ENCODE results near the gene PIF1. TPM values are rescaled to one million over a fixed set of nuclear protein-coding genes. Genes with fewer than 3 reads are reported as not detected.

The PIF1 gene
- total RNA-seq (2014; rRNA removed) (43.5 and 45.3 TPM in 2 replicates), Bru-seq, nascent RNA (percentile 64 among the genes with signal in this experiment), BruChase-seq, experiment 1, labeled RNA remaining after a 6-hour chase (percentile 53 among the genes with signal in this experiment), BruChase-seq, experiment 2, labeled RNA remaining after a 2-hour chase (percentile 47 among the genes with signal in this experiment)
- long read RNA-seq, partial matches to known transcripts, result 3 of 6 reads
- long read RNA-seq, other reads (novel, unspliced or antisense), result 3 of 6 reads

GRCh38 chr15:64825431-64826294 lies at the start of gene PIF1:
Gene PIF1 (minus strand): TSS chr15:64825647. CDS start chr15:64824335, 1,312 bp downstream.
- Histone ChIP-seq H3K9me3 (ENCODE audit: low read length) (no peaks in the 10 kb centered on the region), H3K79me2 (ENCODE audit: low read length) (peaks cover 26% of the 10 kb centered on the region), H3K4me3 (ENCODE audit: low read length) (peak within 1 kb of the TSS; percentile 86), H3K27me3 (ENCODE audit: low read length) (no peaks in the 10 kb centered on the region), H3K36me3 (ENCODE audit: low read depth, low read length) (no peaks in the 10 kb centered on the region), H3K9ac (ENCODE audit: low read length) (peak within 1 kb of the TSS; percentile 71), H3K4me1 (ENCODE audit: insufficient read depth, low read length) (peaks cover 5% of the 10 kb centered on the region), H3F3A (ENCODE audit: low read length, unreplicated experiment) (no peaks in the 10 kb centered on the region), H2AFZ (ENCODE audit: low read length) (peak within 1 kb of the TSS; percentile 79), H3K4me2 (ENCODE audit: low read length) (peak within 1 kb of the TSS; percentile 90), H3K9me2 (replicated peaks; ENCODE audit: low read length) (no peaks in the 10 kb centered on the region), H4K20me1 (ENCODE audit: low read length) (no peaks in the 10 kb centered on the region), H3K27ac (ENCODE audit: low read length) (peak within 1 kb of the TSS; percentile 16)
- BruUV-seq (replicated peaks), result TSS peak; percentile 85
- TF ChIP-seq EZH2 (IDR thresholded peaks at IDR 0.05; ENCODE audit: low read length, unreplicated experiment) (no peak), EZH2phosphoT487 (IDR thresholded peaks at IDR 0.05; ENCODE audit: borderline replicate concordance, low read length) (no peak), CTCF (conservative IDR thresholded peaks at IDR 0.05; ENCODE audit: low read depth, low read length) (no peak)
- ATAC-seq (peak; percentile 85), DNase-seq (peak; percentile 97)
- intact Hi-C loops (cut with micrococcal nuclease), result no loop called here
- CTCF ChIA-PET, result no interaction called here
- POLR2A ChIA-PET (ENCODE audit: unreplicated experiment), result interaction anchor here (0.7 kb wide), 1 partner anchor 90 kb away, joined by 3 read pairs; no protein-coding TSS in a partner anchor

- no peaks in the 10 kb centered on the region for H3K9me3 ChIP-seq (ENCODE audit: low read length)
- H3F3A ChIP-seq (ENCODE audit: low read length, unreplicated experiment), result no peaks in the 10 kb centered on the region
- H3K36me3 ChIP-seq (ENCODE audit: low read depth, low read length), result no peaks in the 10 kb centered on the region
- no peak overlapping the region for H2AFZ ChIP-seq (ENCODE audit: low read length)
- H3K4me3 ChIP-seq (ENCODE audit: low read length), result no peak overlapping the region
- no peak for TF ChIP-seq EZH2phosphoT487 (IDR thresholded peaks at IDR 0.05; ENCODE audit: borderline replicate concordance, low read length)
- no peak for TF ChIP-seq CTCF (conservative IDR thresholded peaks at IDR 0.05; ENCODE audit: low read depth, low read length)
- TF ChIP-seq EZH2 (IDR thresholded peaks at IDR 0.05; ENCODE audit: low read length, unreplicated experiment), result no peak
- CTCF ChIA-PET, result no interaction called here
- ATAC-seq (no peak), DNase-seq (no peak)
- POLR2A ChIA-PET (ENCODE audit: unreplicated experiment), result no interaction called here
- BruUV-seq (replicated peaks), result no TSS peak
- no peak overlapping the region for H3K9ac ChIP-seq (ENCODE audit: low read length)
- no peaks in the 10 kb centered on the region for H3K4me1 ChIP-seq (ENCODE audit: insufficient read depth, low read length)
- no peak overlapping the region for H3K27ac ChIP-seq (ENCODE audit: low read length)
- no peaks in the 10 kb centered on the region for H4K20me1 ChIP-seq (ENCODE audit: low read length)
- no peaks in the 10 kb centered on the region for H3K9me2 ChIP-seq (replicated peaks; ENCODE audit: low read length)
- H3K27me3 ChIP-seq (ENCODE audit: low read length), result no peaks in the 10 kb centered on the region
- no peaks in the 10 kb centered on the region for H3K79me2 ChIP-seq (ENCODE audit: low read length)
- intact Hi-C loops (cut with micrococcal nuclease), result no loop called here
- no peak overlapping the region for H3K4me2 ChIP-seq (ENCODE audit: low read length)
Measured at GRCh38 chr15:64870353-64870752, 44.9 kb upstream of the PIF1 start.
